Activated CD4-positive, alpha-beta T cell treated with anti-CD3 and anti-CD28 coated beads, Interleukin-10, Interleukin-2, amounts not matched to agents 100 ng/mL and 50 ng/mL, durations not matched to agents 16 hours and 8 hours (primary cell): Measurements from ENCODE around the gene EEF2KMT.
A peak's percentile ranks its signal among the peaks of the same experiment; 100 is the strongest.
"Not testable (repeated sequence)": the region's sequence is repeated elsewhere in the genome, so short reads cannot be mapped to it uniquely, and the experiment has no call there.

Source experiments
- DNase-seq: peaks from one replicate; pipeline ENCODE4 v3.0.0-alpha.2; 2020

EEF2KMT gene, protein sequence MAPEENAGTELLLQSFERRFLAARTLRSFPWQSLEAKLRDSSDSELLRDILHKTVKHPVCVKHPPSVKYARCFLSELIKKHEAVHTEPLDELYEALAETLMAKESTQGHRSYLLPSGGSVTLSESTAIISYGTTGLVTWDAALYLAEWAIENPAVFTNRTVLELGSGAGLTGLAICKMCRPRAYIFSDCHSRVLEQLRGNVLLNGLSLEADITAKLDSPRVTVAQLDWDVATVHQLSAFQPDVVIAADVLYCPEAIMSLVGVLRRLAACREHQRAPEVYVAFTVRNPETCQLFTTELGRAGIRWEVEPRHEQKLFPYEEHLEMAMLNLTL

DNA sequence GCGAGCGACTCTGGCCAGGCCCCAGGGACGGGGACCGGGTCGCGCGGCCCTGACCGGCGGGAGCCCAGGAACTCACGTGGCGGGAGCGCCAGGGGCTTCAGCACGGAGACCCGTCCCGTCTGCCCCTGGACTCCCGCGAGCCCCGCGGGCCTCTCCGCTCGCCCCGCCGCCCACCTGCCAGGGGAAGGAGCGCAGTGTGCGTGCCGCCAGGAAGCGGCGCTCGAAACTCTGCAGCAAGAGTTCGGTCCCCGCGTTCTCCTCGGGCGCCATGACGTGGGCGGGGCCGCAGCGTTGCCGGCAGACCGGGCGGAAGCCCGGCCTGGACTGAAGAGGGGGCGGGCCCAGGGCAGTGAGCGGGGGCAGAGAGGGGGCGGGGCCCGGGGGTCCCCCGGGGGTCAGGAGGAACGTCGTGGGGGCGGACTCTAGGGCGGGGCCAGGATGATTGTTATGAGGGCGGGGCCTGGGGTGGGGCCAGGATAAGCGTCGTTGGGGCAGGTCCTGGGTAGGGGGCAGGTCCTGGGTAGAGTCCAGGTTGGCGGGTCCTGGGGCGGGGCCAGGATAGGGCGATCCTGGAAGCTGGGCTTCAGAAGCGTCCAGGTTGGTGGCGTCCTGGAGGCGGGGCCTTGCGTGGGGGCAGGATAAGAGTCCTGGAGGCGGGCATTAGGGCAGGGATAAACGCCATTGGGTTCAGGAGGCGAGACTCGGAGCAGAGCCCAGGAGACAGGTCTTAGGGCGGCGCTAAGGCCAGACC, at the start of gene EEF2KMT:
Gene EEF2KMT (minus strand): TSS at position 326 of the 751 bp plus-strand sequence. CDS start 56 bp downstream, at position 270.
- peak; percentile 98 for DNase-seq

DNA sequence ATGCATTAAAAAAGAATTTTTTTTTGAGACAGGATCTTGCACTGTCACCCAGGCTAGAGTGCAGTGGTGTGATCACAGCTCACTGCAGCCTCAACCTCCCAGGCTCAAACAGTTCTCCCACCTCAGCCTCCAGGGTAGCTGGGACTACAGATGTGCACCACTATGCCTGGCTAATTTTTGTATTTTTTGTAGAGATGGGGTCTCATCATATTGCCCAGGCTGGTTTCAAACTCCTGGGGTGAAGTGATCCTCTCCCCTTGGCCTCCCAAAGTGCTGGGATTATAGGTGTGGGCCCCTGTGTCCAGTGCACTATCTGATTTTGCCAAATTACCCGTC, 47.0 kb upstream of the EEF2KMT start:
- DNase-seq: not testable (repeated sequence)

DNA sequence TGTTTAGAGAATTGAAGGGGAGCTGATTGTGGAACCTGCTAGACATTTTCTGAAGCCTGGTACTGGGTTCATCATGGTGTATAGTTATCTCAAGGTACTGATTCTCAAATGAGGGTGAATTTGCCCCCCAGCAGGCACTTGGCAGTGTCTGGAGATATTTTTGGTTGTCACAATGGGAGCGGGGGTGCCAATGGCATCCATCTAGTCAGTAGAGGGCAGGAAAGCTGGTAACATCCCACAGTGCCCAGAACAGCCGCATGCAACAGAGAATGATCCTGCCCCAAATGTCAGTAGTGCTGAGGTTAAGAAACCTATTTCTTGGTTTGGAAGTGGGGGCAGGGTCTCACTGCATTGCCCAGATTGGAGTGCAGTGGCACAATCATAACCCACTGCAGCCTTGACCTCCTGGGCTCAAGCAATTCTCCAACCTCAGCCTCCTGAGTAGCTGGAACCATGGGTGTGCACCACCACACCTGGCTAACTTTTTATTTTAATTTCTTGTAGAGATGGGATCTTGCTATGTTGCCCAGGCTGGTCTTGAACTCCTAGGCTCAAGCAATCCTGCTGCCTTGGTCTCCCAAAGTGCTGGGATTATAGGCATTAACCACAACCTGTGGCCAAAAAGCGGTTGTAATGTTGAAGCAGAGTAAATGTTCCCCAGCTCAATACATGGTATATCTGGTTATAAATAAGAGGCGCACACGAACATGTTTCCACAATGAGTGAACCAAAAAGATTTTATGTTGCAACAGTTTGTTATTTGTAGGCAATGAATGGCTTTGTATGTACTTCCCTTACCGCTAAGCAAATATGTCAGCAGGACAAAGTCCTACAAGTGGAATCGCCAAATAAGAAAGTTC, 46.4 kb upstream of the EEF2KMT start:
- no peak for DNase-seq

DNA sequence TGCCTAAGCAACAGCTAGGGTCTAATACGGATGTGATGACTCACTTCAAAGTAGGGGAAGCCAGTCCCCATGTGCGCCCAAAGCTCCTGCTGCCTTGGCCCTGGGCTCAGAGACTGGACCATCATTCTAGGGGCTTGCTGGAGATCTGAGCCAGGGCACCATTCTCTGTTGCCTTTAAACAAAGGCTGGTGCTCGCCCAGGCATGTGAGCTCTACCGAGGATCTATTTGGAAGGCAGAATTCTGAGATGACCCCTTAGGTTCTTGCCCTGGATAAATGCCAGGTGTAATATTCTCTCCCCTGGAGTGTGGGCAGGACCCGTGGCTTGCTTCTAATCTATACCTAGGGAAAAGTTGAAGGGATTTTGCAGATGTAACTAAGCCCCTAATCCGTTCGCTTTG, 42.6 kb upstream of the EEF2KMT start:
- DNase-seq: not testable (repeated sequence)

GRCh38 chr16:5134739-5135452, 37.3 kb upstream of the EEF2KMT start:
- not testable (repeated sequence) for DNase-seq

DNA sequence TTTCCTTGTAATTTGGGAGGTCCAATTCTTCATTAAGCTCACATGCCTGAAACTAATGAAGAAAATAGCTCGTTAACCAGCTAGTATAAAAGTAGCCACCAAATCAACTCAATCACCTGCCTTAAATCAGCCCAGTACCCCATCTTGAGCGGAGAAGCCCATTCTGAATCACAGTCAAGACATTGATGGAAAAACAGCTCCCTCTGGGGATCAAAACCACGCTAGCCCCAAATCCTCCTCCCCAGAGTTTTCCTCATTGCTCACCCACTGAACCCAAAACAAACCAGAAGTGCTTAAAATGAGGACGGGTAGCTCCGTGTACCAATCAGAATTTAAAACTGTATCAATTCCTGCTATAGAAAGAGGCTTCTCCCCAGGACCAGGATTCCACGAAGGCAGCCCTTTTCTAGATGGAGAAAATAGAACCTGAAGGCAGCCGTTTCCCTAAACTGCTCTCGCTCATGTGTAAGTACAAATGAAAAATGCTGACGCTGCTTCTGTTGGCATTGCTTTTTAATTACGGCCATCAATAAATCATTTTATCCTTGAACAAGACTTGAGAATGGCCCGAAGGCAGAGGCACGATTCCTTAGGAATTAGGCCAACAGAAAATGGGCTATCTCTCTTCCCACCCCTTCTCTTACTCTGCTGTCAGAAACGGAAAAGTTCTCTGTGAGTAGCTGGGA, 35.5 kb upstream of the EEF2KMT start:
- DNase-seq: not testable (repeated sequence)

DNA sequence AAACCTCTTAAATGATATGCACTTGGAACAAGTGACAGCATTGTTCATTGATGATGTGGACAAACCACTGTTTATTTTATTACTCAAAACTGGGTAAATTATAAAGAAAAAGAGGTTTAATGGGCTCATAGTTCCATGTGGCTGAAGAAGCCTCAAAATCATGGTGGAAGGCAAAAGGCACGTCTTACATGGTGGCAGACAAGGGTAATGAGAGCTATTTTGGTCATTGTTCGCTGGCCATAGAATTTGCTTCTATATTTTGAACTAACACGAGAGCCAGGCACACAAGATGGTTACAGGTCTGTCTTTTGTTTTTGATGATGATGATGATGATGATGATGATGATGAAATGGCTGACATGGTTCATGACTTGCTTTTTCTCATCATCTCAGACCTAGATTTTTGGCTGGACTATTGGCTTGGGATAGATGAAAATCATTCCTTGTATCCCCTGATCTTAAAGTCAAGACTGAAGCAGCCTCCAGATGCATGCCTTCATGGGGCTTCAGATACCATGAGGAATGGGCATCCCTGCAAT, 33.9 kb upstream of the EEF2KMT start:
- not testable (repeated sequence) for DNase-seq

DNA sequence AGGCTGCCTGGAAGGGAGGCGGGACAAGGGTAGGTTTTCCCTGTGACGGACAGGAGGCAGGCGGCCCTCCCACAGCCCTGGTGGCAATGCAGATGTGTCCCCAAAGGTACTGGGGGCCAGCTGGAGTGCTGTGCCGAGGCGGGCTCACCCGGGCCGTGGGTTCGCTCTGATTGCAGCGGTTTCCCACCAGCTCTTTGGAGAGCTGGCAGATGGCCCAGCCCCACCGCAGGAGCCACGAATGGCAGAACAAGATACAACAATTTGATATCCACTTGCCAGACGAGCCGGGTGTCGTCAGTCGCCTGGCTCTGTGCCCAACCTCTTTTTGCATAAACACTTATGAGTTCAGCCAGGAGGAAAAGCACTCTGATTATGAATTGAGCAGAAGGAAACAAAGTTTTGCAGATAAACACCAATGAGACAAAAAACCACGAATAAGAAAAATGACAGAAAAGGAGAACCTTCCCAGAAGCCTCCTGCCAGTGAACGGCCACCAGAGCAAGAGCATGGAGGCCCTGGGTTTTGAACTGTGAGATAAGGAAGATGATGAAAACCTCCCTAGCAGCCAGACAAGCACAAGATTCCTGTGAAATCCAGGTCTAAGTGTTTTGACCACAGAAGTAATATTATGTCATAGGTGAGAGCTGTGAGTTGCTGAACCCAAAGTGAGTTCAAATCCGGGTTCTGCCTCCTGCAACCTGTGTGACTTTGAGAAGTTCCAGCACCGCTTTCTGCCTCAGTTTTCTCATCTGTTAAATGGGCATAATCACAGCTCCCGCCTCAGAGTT, 19.9 kb upstream of the EEF2KMT start:
- DNase-seq: peak; percentile 3

GRCh38 chr16:5116780-5117295, 19.2 kb upstream of the EEF2KMT start:
- DNase-seq: not testable (repeated sequence)

- DNase-seq: not testable (repeated sequence)
Observed at GRCh38 chr16:5110933-5111332, 13.3 kb upstream of the EEF2KMT start.

DNA sequence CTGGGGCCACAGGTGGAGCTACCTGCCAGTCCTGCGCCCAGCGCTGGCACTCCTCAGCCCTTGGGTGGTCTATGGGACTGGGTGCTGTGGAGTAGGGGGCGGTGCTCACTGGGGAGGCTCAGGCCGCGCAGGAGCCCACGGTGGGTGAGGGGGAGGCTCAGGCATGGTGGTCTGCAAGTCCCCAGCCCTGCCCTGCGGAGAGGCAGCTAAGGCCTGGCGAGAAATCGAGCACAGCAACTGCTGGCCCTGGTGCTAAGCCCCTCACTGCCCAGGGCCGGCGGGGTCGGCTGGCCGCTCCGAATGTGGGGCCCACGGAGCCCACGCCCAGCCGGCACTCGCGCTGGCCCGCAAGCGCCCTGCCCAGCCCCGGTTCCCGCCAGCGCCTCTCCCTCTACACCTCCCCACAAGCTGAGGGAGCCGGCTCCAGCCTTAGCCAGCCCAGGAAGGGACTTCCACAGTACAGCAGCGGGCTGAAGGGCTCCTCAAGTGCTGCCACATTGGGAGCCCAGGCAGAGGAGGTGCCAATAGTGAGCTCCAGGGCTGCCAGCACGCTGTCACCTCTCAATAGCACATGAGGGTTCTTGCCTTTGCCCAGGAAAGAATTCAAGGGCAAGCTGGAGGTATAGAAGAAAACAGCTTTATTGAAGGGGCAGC, 11.0 kb upstream of the EEF2KMT start:
- DNase-seq: no peak

GRCh38 chr16:5105039-5105438, 7.4 kb upstream of the EEF2KMT start:
- DNase-seq: not testable (repeated sequence)

- DNase-seq: not testable (repeated sequence)
Observed at GRCh38 chr16:5103296-5104032, 5.9 kb upstream of the EEF2KMT start.

DNA sequence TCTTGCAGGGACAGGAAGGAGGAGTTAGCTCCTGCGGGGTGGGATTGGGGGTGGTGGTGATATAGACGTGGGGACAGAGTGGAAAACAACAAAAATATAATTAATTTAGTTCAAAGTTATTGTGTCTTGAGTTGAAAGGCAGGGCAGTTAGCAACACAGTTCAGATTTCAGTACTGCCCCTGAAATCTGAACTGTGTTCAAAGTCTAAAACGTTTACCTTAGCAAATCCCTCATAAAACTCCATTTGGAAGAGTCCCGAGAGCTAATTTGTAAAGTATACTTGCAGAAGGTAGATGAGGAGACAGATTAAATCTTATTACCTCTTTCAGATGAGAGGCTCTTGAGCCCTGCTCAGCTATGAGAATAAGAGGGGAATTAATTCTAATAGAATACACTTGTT, 1.6 kb upstream of the EEF2KMT start:
- not testable (repeated sequence) for DNase-seq

DNA sequence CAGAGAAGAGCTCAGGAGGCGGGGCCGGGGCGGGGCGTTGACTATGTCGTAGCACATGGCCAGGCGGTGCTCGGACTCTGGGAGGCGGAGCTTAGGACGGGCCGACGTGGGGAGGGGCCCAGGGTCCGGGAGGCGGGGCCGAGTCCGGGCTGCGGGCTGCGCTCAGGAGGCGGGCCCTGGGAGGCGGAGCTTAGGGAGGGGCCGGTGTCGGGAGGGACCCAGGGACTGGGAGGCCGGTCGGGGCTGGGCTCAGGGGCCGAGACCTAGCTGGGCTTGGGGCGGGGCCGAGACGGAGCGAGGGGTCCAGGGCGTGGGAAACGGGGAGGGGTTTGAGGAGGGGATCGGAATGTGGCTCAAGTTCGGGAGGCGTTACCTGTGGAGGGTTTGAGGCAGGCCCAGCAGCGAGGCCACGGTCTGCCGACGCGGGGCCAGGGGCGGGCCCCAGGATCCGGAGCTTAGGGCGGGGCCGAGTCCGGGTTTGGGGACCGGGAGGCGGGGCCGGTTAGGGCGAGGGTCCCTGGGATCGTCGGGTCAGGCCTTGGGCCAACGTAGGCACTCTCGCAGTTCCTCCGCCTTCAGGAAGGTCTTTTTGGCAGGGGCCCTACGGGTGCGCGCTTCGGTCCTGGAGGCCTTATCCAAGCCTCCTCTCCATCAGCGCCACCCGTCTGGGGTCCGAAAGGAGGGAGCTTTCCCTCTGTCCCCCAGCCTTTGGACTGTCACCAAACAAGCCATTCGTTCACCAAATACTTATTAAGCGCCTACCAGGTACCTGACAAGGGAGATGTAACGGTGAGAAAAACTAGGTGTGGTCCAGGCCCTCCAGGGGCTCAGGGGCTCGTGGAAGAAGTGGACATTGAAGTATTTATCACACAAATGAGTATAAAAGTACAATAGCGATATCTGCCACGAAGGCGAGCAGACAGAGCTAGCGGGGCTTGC, 895 bp upstream of the EEF2KMT start:
- peak; percentile 74 for DNase-seq

GRCh38 chr16:5097061-5097469, 530 bp downstream of the EEF2KMT start:
- DNase-seq: peak; percentile 43

- DNase-seq: not testable (repeated sequence)
Observed at GRCh38 chr16:5096437-5097060, 1.0 kb downstream of the EEF2KMT start.
